Activated T-cell treated with anti-CD3 and anti-CD28 coated beads for 48 hours (primary cell): ENCODE measurements around the gene PDE4C.
A peak's percentile ranks its signal among the peaks of the same experiment; 100 is the strongest.
"Not testable (repeated sequence)": the region's sequence is repeated elsewhere in the genome, so short reads cannot be mapped to it uniquely, and the experiment has no call there.

Experiments used
- DNase-seq: peaks from one replicate; pipeline ENCODE4 v3.0.0-alpha.2; 2020; ENCODE audit warnings: low read depth

Gene PDE4C

GRCh38 chr19:18223860-18224524 is 2.2 kb downstream of the PDE4C start:
- DNase-seq: peak; percentile 54

DNA sequence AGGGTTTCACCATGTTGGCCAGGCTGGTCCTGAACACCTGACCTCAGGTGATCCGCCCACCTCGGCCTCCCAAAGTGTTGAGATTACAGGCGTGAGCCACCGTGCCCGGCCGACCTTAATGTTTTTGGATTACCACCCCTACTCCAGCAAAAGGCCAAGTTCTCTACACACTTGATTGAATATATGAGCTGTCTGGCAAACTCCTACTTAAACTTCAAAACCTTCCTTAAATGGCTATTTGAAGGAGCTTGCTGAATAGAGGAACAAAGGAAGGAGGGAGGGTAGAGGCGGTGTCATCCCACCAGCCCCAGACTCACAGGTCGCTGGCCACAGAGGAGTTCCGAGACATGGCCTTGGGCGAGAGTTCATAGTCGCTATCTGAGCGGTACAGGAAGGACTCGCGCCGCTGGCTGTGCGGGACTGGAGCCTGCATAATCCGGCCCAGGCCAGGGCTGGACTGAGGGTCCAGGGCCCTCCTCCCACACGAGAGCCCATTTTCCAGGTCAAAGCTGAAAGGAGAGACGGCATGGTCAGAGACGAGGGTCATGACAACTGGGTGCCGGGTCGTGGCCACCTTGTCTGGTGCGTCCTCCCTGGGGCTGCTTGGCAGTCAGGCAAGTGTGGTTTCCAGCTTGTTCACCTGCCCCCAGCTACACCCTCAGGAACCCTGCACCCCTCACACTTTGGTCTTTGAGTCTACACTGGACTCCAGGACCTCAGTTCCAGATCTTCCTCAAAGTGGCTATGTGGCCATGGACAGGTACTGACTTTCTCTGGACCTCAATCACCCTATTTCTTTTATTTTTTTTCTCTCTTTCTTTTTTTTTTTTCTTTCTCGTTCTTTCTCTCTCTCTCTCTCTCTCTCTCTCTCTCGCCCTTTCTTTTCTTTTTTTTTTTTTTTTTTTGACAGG is 4.2 kb downstream of the PDE4C start:
- DNase-seq: no peak

DNA sequence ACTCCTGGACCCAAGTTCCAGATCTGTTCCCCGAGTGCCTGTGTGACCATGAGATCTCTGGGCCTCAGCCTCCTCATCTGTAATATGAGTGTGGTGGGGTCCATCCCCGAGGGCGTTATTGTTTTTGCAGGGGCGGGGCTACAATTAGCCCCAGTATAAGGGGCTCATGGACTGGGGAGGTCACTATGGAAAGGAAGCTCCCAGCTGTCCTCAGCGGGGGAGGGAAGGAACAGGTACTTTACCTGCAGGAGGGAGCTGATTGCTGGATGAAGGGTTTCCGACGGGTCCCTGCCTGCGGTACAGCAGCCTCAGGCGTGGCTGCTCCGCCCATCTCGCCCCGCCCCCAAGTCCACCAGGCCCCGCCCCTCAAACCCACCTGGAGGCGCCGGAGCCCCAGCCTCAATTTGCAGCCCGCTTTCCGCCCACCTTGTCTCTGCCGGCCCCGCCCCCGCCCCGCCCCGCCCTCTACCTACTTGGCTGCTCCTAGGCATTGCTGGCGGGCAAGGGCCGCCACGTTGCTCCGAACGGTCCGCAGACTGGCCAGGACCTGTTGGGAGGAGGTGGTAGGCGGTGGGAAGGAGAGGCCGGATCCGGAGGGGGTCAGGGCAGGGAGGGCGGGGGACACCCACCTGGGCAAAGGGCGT is 5.5 kb downstream of the PDE4C start:
- no peak for DNase-seq

DNA sequence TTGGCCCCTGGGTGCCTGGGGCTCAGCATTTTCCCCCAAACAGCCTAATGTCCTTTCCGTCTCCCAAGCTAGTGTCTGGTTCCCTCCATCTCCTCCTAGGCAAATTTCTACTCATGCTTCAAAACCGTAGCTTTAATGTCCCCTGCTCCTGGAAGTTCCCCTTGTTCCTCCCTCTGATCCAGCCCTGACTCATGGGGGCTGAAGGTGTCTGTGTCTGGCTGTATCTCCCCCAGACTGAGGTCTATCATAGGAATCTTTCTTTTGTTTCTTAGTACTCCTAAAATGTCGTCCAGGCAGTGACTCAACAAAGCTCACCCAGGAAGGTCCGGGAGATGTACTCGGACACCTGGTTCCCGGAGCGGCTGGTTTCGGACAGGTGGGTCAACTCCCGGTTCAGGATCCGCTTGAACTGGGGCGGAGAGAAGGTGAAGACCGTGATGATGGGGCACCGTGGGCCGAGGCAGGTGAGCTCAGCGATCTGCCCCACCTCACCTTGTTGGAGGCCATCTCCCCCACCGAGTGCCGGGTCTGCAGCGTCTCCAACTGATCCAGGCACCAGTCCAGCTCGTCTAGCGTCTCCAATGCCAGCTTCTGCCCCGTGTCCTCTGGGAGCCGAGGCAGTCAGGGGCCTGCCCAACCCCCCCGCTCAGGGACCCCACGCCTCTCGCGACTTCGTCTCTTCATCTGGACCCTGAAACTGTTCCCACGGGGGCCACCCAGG is 6.2 kb downstream of the PDE4C start:
- no peak for DNase-seq

- DNase-seq: no peak
Observed at GRCh38 chr19:18218600-18218999, 7.6 kb downstream of the PDE4C start.

DNA sequence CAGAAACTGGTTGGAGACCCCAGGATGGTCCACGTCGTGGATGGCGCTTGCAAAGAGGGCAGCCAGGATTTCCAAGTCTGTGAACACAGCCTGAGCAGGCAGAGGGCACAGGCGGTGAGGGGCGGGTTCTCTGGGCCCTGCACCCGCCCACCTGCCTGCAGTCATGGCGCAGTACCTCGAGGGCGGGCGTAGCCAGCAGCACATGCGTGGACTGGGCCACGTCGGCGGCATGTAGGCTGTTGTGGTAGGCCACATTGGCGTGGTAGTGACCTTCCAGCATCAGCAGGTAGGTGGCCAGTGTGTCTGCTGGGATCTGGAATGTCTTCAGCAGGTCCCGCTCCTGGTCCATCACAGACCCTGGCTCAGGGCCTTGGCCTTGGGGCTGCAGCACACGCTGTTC is 8.1 kb downstream of the PDE4C start:
- no peak for DNase-seq

GRCh38 chr19:18216789-18217188 is 9.4 kb downstream of the PDE4C start:
- DNase-seq: no peak

- no peak for DNase-seq
Observed at GRCh38 chr19:18214779-18215433, 11.3 kb downstream of the PDE4C start.

GRCh38 chr19:18211683-18212082 is 14.6 kb downstream of the PDE4C start:
- DNase-seq: no peak

DNA sequence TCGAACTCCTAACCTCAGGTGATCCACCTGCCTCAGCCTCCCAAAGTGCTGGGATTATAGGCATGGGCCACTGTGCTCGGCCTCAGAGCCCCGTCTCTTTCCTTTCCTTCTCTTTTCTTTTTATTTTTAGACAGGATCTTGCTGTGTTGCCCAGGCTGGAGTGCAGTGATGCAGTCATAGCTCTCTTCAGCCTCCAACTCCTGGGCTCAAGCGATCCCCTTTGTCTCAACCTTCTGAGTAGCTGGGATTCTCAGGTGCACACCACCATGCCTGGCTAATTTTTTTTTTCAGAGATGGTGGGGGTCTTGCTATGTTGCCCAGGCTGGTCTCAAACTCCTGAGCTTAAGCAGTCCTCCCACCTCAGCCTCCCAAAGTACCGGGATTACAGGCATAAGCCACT is 16.3 kb downstream of the PDE4C start:
- not testable (repeated sequence) for DNase-seq

DNA sequence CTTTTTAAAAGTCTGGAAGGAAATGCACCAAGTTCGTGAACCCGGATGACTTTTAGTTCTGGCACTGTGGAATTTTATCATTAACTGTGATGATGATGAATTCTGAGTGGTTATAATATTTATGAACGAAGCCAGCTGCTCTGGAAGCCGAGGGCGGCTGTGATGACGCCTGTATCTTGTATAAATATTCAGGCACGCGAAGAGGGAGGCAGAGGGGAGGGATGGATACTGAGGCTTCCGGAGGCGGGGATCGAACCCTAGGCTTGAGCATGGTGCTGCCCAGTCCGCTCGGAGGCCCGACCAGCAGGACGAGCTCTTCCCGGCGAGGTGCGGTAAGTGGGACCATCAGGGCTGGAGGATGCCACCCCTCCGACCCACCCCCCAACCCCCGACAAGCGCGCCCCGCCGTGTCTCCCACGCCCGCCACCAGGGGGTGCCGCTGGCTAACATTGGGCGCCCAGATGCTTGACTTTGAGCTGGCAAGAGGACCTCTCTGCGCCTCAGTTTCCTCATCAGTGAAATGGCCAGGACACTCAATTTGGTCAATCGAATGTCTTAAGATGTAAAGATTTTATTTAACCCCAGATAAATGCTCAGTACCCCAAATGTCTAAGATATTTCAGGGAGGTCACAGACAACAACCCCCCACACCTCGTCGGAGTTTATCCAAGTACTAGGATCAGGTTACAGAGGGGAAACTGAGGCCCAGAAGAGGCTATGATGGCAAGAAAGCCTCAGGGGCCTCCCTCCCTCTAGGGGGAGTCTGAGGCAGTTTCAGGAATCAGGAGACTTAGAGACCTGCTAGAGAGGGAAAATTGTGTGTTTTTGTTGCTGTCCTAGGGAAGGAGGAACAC is 17.9 kb downstream of the PDE4C start:
- DNase-seq: no peak

DNA sequence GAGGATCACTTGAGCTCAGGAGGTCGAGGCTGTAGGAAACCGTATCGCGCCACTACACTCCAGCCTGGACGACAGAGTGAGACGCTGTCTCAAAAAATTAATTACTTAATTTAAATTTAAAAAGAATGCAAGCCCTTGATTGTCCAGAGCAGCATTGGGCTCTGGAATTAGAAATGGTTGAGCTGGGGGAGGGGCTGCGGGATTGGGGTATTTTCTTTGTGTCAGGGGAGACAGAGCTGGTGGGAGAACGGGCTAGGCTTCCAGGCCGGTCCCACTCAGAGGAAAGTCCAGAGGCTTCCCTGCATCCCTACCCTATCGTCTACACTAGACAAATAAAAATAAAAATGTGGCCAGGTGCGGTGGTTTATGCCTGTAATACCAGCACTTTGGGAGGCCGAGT is 20.2 kb downstream of the PDE4C start:
- DNase-seq: no peak

DNA sequence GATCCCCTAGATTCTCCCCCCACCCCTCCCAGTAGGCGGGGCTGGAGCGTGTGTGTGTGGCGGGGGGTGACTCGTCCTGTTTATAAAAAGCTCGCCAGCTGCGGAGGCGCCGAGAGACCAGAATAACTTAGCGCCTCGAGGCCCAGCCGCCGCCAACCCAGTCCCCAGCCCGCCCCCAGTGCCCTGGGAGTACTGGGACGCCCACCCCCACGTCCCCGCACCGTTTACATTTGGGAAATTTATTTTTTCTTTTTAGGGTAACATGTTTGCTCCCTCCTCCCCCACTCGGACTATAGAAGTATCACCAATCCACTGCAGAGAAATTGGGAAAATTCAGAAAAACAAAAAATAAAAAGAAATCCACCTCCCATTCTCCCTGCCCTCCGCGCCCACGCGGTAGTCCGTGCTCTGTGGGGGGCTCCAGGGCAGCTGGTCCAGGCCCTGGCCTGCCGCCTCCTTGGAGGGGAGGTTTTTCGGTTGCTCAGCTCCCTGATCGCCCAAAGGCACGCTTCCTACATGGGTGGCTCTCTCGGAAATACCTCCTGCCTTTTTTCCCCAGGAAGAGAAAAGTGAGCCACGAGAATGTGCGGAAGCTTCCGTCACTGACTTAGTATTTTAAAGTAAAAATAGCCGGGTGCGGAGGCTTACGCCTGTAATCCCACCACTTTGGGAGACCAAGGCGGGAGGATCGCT is 20.9 kb downstream of the PDE4C start:
- peak; percentile 50 for DNase-seq

- DNase-seq: no peak
Observed at GRCh38 chr19:18204394-18205199, 21.6 kb downstream of the PDE4C start.

- peak; percentile 99 for DNase-seq
Observed at GRCh38 chr19:18203863-18204393, 22.3 kb downstream of the PDE4C start, which contains the start of gene RAB3A. RAB3A (minus strand) TSS chr19:18204042; CDS start chr19:18202740, 1,302 bp downstream.

GRCh38 chr19:18203408-18203862 is 22.8 kb downstream of the PDE4C start:
- no peak for DNase-seq

- no peak for DNase-seq
Observed at GRCh38 chr19:18202778-18203407, 23.3 kb downstream of the PDE4C start.

GRCh38 chr19:18202397-18202777 is 23.9 kb downstream of the PDE4C start:
- no peak for DNase-seq
